ENCODE results near the gene RNF166.

RNF166 gene

DNA sequence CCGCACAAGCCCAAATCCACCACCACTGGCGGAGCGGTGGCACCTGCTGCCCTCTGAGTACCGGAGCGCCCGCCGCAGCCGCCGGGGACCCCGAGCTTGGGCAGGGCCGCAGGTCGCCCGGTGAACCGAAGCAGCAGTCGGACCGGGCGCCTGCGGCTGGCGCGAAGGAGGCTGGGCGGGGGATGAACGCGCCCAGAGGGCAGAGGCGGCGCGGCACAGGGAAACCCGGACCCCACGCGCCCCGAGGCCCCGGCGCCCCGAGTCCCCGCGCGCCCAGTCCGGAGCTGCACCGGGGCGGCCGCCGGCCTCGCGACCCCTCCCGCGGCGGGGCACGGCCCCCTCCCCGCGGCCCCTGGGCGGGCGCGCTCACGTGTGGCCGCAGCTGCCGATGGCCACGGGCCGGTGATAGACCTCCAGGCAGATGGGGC is 393 bp downstream of the RNF166 start:
- H3K27me3 ChIP-seq (ENCODE audit: control insufficient read depth, low read length), result no peaks in the 10 kb centered on the region
- peaks cover 65% of the 10 kb centered on the region for H3K4me1 ChIP-seq (ENCODE audit: control insufficient read depth, low read length)
- H3K9me3 ChIP-seq (ENCODE audit: control insufficient read depth, insufficient read depth, low read length), result no peaks in the 10 kb centered on the region
- peaks cover 15% of the 10 kb centered on the region for H3F3A ChIP-seq (ENCODE audit: control insufficient read depth, insufficient read depth)
- H3K27ac ChIP-seq (ENCODE audit: low read depth, low read length), result peak overlapping the region; percentile 27
- H3K9me2 ChIP-seq (replicated peaks; ENCODE audit: control insufficient read depth, low read length), result no peaks in the 10 kb centered on the region
- peaks cover 20% of the 10 kb centered on the region for H3K36me3 ChIP-seq (ENCODE audit: control insufficient read depth, low read length)
- TF ChIP-seq, protein P1, sequence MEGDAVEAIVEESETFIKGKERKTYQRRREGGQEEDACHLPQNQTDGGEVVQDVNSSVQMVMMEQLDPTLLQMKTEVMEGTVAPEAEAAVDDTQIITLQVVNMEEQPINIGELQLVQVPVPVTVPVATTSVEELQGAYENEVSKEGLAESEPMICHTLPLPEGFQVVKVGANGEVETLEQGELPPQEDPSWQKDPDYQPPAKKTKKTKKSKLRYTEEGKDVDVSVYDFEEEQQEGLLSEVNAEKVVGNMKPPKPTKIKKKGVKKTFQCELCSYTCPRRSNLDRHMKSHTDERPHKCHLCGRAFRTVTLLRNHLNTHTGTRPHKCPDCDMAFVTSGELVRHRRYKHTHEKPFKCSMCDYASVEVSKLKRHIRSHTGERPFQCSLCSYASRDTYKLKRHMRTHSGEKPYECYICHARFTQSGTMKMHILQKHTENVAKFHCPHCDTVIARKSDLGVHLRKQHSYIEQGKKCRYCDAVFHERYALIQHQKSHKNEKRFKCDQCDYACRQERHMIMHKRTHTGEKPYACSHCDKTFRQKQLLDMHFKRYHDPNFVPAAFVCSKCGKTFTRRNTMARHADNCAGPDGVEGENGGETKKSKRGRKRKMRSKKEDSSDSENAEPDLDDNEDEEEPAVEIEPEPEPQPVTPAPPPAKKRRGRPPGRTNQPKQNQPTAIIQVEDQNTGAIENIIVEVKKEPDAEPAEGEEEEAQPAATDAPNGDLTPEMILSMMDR (IDR thresholded peaks at IDR 0.05; ENCODE audit: low read depth, low read length, poor library complexity, severe bottlenecking), result no peak
- no peak for TF ChIP-seq EZH2phosphoT487 (IDR thresholded peaks at IDR 0.05; ENCODE audit: borderline replicate concordance, low read length)
- peak overlapping the region; percentile 81 for H3K4me3 ChIP-seq (ENCODE audit: low read length)
- peak overlapping the region; percentile 83 for H3K4me2 ChIP-seq (ENCODE audit: low read length)
- peaks cover 12% of the 10 kb centered on the region; the same call in 1 of the 2 replicates for H4K20me1 ChIP-seq (ENCODE audit: control insufficient read depth, insufficient read depth, low read depth, low read length)
- peaks cover 91% of the 10 kb centered on the region for H3K79me2 ChIP-seq (ENCODE audit: control insufficient read depth, low read length)

DNA sequence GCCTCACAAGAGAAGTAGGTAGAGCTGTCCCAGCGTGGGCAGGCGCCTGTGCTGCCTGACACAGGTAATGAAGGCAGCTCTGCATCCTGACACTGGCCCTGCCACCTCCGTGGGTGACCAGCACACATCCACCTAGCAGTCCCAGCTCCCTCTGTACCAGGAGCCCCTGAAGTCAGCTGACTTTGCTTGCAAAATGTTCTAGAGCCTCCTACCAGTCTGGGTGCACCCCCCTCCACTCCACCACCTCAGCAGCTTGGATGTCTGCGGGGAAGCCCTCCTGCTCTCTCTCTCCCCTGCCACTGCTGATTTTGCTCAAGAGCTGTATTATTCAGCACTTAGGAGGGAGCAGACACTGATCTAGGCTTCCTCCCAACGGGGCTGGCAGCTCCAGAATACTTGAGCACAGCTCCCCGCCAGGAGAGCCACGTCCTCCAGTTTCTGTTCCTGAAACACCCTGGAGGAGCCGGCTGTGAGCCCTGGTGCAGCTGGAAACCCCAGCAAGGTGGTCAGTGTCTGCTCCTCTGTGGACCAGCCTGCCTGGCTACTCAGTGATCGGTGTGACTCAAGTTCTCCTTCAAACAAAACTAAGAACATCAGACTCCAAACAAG is 1.0 kb downstream of the RNF166 start:
- H3K79me2 ChIP-seq (ENCODE audit: control insufficient read depth, low read length), result peaks cover 88% of the 10 kb centered on the region
- H3K4me1 ChIP-seq (ENCODE audit: control insufficient read depth, low read length), result peaks cover 72% of the 10 kb centered on the region
- peaks cover 12% of the 10 kb centered on the region; the same call in 1 of the 2 replicates for H4K20me1 ChIP-seq (ENCODE audit: control insufficient read depth, insufficient read depth, low read depth, low read length)
- H3K9me2 ChIP-seq (replicated peaks; ENCODE audit: control insufficient read depth, low read length), result no peaks in the 10 kb centered on the region
- H3K27me3 ChIP-seq (ENCODE audit: control insufficient read depth, low read length), result no peaks in the 10 kb centered on the region
- H3K4me3 ChIP-seq (ENCODE audit: low read length), result peak overlapping the region; percentile 81
- H3K4me2 ChIP-seq (ENCODE audit: low read length), result peak overlapping the region; percentile 83
- H3K36me3 ChIP-seq (ENCODE audit: control insufficient read depth, low read length), result peaks cover 20% of the 10 kb centered on the region
- H3F3A ChIP-seq (ENCODE audit: control insufficient read depth, insufficient read depth), result peaks cover 15% of the 10 kb centered on the region
- peak overlapping the region; percentile 27 for H3K27ac ChIP-seq (ENCODE audit: low read depth, low read length)
- no peak for TF ChIP-seq EZH2phosphoT487 (IDR thresholded peaks at IDR 0.05; ENCODE audit: borderline replicate concordance, low read length)
- TF ChIP-seq, protein P1 (IDR thresholded peaks at IDR 0.05; ENCODE audit: low read depth, low read length, poor library complexity, severe bottlenecking), result no peak
- no peaks in the 10 kb centered on the region for H3K9me3 ChIP-seq (ENCODE audit: control insufficient read depth, insufficient read depth, low read length)

DNA sequence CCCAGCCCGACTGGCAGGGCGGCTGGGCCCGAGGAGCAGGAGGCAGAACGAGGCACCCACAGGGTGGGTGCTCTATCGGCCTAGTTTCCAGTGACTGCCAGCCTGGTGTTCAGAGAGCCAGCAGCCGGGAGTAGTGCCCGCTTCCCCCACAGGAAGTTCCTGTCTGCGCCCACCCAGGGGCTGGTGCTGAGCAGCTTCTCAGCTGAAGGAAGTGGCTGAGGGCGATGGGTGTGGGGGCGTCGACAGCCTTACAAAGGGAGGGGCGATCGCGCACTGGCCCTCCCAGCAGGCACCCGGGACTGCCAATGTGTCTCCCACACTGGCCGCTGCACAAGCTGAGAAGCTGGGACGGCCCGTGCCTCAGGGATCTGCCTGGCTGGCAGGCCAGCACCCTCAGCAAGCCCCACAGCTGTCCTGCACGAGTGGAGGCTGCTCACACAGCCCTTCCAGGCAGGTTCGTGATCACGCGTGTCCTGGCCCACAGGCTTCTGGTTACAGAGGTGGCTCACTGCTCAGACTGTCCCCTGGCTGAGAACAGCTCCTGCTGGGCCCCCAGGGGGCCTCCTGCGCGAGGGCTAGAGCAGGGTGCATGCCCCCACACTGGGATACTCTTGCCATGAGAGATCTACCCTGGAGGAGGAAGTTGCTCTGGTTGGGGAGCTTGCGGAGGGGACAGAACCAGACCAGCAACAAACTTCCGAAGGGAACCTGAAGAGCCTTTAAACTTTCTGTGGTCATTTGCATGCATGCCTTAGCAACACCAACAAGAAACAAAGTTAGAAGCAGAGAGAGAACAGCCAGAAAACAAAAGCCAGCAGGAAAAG is 2.5 kb downstream of the RNF166 start:
- H3K4me3 ChIP-seq (ENCODE audit: low read length), result peak overlapping the region; percentile 81
- peaks cover 75% of the 10 kb centered on the region for H3K4me1 ChIP-seq (ENCODE audit: control insufficient read depth, low read length)
- no peaks in the 10 kb centered on the region for H3K27me3 ChIP-seq (ENCODE audit: control insufficient read depth, low read length)
- H3F3A ChIP-seq (ENCODE audit: control insufficient read depth, insufficient read depth), result peaks cover 15% of the 10 kb centered on the region
- H3K79me2 ChIP-seq (ENCODE audit: control insufficient read depth, low read length), result peaks cover 76% of the 10 kb centered on the region
- peaks cover 33% of the 10 kb centered on the region for H3K36me3 ChIP-seq (ENCODE audit: control insufficient read depth, low read length)
- H3K9me3 ChIP-seq (ENCODE audit: control insufficient read depth, insufficient read depth, low read length), result no peaks in the 10 kb centered on the region
- H3K27ac ChIP-seq (ENCODE audit: low read depth, low read length), result peak overlapping the region; percentile 29; the same call in 1 of the 2 replicates
- TF ChIP-seq, protein P1 (IDR thresholded peaks at IDR 0.05; ENCODE audit: low read depth, low read length, poor library complexity, severe bottlenecking), result no peak
- TF ChIP-seq EZH2phosphoT487 (IDR thresholded peaks at IDR 0.05; ENCODE audit: borderline replicate concordance, low read length), result no peak
- peaks cover 12% of the 10 kb centered on the region; the same call in 1 of the 2 replicates for H4K20me1 ChIP-seq (ENCODE audit: control insufficient read depth, insufficient read depth, low read depth, low read length)
- H3K4me2 ChIP-seq (ENCODE audit: low read length), result peak overlapping the region; percentile 83
- H3K9me2 ChIP-seq (replicated peaks; ENCODE audit: control insufficient read depth, low read length), result no peaks in the 10 kb centered on the region

All from DOHH2 (cell line).